GM19395 (cell line): ENCODE results near the gene C1orf35.
A peak's percentile ranks its signal among the peaks of the same experiment; 100 is the strongest.

ENCODE experiments used
- ATAC-seq: cut with Tn5 transposase; IDR thresholded peaks from one replicate; pipeline ENCODE4 v1.9.1; 2021; ENCODE audit warnings: mild to moderate bottlenecking, moderate library complexity; ENCODE audit not compliant: unreplicated experiment

Gene C1orf35

DNA sequence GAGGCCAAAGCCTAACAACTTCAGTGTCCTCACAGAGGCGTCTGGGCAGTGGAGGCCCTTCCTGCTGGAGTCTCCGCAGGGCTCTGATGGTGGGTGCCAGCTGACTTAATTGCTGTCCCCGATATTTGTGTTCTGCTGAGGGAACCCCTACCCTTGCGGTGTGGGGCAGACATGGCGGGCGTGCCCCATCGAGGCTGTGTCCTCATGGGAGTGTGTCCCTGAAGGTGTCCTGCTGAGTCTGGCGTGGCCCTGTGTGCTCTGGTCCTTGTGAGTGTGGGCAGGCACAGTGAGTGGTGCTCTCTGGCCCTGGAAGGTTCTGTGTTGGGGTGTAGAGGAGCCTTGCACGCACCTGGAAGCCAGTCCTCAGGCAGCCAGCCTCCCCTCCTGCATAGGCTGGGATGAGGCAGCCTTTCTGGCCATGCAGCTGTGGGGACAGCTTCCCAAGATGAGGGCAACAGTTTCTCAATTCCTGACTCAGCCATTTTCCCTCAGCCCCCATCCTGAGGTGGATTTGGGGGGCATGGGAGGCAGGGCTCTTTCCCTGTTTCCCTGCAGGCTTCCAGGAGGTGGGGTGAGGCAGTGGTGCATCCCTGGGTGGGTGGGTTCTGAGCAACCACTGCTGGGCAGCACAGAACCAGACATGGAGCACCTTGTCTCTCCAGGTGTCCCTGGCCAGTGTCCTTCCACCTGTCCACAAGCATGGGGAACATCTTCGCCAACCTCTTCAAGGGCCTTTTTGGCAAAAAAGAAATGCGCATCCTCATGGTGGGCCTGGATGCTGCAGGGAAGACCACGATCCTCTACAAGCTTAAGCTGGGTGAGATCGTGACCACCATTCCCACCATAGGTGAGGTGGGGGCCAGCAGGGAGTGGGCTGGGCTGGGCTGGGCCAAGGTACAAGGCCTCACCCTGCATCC is 6.5 kb downstream of the C1orf35 start:
- ATAC-seq: no peak

DNA sequence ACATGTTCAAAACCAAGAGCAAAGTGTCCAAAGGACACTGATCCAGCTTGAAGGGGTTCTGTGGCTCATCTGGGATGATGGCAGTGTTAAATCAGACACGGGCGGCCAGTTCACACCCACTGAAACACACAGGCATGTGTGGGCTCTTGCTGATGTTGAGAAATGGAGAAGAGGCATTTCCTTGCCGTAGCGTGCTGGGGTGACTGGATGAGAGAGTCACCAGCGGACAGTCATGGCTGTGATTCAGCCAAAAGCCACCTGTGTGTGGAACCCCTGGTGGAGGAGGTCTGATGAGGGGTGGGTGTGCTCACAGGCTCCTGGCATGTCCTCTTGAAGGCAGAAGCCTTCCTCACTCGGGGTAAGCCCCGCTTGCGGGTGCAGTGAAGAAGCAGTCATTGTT is 7.2 kb downstream of the C1orf35 start:
- no peak for ATAC-seq

DNA sequence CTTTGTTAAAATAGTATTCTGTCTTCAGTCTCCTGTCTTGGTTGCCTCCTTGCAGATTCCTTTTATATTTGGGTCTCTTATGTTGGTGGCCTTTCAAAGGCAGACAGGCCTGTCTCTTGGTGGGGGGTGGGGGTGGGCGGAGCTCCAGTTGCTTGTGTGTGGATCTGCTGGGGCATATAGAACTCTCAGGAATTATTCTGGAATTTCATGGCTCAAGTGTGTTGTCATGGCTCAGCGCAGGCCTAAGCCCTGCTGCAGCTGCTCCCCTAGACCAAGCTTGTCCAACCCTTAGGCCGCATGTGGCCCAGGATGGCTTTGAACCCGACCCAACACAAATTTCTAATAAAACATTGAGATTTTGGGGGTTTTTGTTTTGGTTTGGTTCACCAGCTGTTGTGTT is 8.0 kb downstream of the C1orf35 start:
- ATAC-seq: no peak

DNA sequence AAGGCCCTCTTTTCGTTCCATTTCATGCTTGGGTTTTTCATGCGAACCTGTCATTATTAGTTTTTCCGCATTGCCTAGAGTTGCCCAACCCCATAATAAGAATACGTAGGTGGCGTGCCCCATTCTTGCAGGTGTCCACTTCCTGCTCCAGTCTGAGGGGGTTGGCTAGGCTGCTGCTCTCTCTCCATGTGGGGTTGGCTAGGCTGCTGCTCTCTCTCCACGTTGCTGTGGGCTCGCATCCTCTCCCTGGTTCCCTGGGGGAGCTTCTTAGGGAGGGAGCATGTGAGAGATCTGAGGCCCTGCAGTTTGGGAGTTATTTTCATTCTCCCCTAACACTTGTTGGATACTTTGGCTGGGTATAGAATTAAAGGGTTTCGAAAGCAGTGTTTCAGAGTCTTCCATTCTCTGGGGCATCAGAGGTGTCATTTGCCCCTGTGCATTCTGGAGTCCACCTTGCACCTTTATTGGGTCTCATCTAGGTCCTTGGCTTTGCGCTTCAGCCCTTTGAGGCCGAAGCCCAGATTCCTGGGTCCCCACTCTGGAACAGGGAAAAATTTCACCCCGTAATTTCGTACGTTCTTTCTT is 8.6 kb downstream of the C1orf35 start:
- no peak for ATAC-seq

DNA sequence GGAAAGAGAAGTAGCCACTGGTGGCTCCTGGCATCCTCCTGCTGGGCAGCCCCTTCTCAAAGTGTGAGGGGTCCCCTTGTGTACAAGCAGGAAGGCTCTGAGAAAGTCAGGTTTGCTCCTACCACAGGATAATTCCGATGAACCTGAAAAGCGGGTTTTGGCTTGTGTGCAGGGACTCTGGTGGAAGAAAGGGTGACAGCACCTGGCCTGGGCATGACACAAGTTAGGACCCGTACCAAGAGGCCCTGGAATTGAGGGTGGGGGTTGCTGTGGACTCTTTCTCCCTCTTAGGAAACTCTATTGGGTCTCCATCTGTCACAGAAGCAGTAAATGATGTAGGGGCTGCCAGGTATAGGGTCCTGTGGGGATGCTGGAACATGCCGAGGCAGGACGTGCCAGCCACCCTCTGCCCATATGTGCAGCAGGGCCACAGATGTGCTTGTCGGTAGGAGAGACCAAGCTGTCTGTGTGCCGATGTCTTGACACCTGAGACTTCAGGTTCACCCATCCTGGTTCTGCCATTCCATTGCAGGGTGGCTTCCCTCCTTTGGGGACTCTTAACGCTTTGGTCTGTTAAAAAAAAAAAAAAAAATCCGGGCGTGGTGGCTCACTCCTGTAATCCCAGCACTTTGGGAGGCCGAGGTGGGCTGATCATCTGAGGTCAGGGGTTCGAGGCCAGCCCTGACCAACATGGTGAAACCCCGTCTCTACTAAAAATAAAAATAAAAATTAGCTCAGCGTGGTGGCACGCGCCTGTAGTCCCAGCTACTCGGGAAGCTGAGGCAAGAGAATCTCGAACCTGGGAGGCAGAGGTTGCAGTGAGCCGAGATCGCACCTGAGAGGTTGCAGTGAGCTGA is 9.8 kb downstream of the C1orf35 start:
- ATAC-seq: no peak

DNA sequence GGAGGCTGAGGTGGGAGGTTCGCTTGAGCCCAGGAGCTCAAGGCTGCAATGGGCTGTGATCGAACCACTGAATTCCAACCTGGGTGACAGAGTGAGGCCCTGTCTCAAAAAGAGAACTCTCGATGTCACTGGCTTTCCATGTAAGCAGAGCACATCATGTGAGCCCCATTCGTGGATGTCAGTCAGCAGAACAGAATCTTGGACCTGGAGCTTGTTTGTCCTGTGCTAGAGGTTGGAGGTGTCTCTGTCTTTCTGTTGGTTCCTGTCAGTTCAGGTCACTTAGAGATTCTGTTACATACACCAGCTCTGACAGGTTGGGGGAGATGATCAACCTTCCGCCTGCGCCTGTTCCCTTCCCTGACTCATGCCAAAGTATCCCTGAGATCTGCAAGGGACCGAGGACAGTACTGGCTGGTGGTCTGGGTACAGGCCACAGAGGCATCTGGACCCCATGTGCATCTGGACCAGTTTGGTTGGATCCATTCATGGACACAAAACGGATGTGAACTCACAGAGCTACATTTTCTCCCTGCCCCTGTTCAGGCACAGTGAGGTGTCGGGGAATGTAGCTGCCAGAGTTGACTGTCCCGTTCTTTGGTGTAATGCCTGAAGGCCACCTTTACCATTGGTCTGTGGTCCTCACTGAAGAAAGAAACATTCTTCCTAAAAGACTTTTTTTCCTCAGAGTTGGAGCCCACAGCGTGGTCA is 10.6 kb downstream of the C1orf35 start:
- no peak for ATAC-seq

DNA sequence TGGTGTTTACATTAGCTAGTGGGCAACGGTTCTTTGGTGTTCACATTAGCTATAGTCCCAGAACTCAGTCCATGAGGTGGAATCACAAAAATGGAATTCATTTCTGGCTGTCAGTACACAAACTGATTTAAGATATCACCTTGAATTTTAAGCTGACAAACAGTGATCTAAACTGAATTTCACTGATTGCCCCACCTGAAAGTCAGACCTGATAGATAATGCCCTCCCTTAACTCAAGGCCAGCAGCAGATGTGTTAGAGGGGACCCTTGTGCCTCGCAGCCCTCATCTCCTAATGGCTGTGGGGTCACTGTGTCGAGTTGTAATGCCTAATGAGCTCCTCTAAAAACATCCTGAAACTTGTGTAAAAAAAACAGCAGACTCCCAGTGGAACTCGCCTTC is 12.0 kb downstream of the C1orf35 start:
- no peak for ATAC-seq

DNA sequence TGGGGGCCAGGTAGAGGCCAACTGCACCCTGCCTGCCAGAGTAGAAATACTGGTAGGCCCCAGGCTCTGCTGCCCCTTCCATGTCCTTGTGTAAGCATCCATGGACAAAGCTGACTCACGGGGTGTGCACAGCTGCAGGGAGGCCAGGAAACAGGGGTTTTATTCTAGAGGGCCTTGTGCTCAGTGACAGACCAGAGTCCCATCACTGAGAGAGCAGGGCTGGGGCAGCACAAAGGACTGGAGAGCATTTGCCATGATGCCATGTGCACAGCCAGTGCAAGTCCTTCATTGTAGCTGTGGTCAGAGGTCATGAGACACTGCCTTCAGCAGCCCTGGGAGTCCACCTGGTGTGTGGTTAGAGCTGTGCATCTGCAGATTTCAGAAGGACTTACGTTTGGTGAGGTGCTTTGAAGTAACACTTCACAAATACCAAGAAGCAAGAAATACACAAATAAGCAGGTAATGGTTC is 12.5 kb downstream of the C1orf35 start:
- ATAC-seq: no peak

DNA sequence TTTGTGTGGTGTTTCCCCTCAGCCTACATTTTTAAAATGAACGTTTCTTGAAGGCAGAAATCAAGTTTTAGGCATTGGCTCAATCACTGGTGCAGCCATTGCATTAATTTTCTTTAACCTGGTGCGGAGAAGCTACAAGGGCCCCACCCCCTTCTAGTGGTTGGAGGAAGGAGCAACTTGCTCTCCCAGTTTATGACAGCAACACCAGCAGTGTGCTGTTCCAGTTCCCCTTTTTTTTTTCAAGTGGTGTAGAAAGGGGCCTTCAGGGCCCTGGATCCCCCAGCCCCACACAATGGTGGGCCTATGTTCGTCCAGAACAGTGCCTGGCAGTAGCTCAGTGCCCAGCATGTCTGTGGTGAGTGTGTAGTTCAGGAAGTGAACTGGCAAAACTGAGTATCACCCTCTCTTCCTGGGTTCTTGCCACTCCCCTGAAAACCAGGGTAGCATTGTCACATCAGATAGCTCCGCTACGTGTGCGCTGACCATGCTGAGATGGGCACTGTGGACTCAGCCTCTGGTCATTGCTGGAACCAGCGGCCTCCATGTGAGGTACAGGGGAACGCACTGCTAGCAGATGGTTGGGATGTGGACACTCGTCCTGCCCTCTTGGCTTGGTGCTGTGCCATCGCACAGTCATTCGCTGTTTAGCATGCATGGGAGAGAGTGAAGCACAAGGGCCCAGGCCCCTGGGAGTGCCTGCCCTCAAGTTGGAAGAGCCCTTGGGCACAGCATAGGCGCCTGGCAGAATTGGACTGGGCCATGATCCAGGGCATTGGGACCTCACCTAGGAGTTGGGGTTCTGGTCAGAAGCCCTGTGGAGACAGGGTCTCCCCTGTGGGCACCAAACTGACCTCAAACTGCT is 13.4 kb downstream of the C1orf35 start:
- peak; percentile 44 for ATAC-seq

DNA sequence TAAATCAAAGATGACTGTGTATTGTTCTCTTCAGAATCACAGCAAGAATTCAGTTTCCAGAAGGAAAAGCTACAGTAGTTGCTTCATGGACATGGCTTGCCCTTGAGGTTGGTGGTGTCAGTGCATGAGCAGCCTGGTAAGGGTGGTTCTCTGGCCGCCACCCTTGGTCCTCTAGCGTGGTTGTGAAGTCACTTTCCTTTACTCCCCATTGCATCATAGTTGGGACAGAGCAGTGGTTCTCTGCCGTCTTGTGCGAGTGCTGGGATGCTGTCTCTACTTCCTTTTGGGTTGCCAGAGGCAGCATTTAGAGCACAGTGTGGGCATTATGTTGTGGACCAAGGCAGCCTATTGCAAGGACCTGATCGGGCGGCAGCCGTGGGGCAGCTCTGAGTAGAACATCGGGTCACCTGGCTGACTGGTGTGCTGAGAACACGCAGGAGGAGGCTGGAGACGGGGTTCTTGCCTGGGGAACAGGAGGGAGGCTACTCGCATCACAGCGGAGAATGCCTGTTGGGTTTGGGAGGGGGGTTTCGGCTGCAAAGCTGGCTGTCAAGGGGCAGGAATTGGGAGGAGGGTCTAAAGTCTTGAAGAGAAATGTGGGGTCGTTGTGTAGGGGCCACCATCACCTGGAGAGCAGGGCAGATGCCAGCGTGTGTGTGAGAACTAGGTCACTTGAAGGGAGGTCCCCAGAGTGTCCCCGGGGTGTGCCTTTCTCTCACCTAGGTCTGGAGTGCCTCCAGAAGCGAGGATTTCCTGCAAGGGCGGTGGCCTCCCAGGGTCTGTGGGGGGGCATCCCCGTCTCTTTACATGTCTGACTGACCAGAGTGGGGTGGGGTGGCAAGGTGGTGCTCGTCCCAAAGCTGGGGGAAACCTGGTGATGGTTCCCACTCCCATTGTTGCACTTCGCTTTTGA is 14.3 kb downstream of the C1orf35 start:
- no peak for ATAC-seq

DNA sequence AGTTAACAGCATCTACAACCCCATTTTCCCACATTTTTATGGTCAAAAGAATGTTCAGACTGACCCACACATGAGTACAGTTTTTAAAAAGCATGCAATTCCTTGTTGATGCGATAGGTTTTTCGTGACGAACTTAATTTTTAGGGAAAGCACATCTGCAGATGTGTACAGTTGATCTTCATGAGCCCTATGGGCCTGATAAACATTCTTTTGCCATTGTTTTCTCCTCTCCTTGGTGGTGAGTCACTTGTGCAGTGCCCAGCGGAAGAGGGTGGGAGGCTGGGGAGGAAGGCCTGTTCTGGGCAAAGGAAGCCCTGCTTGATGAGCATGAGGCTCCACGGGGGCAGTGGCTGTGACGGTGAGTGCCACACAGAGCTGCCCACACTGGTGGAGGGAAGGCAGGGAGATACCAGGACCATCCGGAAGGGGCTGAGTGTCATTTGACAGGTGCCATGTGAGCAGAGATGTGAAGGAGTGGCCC is 15.3 kb downstream of the C1orf35 start:
- no peak for ATAC-seq

DNA sequence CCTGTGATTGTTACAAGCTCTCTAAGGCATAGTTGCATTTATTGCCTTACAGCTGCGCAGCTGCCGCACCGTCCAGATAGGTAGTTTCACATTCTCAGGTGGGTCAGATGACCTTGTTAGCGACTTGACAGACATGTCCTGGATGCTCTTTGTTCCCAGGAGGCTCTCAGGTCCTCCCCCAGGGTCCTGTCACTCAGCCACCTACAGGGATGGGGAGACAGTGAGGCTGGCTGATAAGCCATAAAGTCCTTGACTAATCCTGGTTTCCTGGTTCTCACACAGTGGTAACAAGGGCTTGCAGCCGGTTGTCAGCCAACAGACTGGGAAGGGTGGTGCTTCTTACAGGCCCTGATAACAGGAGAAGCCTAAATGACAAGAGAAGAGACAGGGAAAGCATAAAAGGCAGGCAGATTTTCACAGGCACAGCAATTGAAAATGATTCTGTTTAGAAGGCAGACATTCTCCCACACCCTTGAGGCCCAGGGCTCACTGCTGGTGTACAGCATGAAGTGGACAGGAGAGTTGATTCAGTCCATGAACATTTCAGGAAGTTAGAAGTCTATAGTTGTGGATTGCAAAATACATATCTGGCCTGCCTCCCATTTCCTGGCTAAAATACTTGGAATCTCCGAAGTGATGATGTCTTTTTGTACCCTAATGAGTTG is 17.7 kb downstream of the C1orf35 start:
- no peak for ATAC-seq

DNA sequence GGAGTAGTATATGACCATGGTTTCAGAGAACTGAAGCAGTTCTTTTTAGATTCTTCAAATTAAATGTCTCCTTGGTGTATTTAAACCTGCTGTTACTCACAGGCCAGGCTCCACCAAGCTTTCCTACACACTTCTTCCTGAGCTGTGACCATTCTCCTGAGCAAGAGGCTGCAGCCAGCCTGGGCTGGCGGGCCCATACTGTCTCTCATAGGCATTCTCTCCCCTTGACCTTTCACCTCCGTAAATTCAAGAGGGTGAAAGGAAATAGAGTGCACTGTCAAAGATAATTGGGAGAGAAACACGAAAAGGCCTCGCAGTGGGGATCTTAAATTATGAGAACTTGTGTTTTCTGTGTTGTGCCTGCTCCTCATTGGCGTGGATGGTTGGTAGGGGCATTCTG is 18.3 kb downstream of the C1orf35 start:
- ATAC-seq: no peak

DNA sequence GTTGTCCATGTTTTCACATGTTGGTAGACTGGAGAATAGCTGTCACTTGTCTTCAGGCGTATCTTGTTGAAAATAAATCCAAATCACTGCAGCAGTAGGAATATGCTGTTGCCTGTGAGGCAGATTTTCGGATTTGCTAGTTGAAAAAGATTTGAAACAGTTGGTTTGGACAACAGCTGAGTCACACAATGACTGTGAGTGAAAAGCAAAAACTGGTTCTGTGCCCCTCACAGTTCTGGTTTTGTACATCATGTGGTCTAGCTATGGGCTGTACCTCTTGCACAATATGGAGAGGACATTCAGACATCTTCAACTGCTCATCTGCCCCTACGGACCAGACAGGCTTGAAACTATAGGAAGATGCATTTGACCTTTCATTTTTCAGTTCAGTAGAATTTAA is 18.8 kb downstream of the C1orf35 start:
- no peak for ATAC-seq

DNA sequence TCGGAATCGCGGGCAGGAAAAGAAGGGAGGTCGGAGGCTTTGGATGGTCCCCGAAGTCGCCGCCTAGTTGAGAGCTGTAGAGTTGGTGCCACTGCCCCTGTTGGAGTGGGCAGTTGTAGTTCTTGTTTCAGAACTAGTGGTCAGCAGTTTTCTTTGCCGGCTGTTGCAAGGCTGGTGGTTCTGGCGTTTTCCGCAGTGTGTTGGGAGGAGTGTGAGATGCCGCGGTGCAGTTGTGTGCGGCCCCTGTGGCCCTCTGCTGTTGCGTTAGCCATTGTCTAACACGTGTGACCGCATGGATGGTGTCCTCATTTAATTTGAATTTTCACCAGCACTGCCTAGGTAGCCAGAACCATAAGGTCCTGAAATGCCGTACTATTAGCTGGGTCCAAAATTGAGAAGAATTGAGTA is 19.2 kb downstream of the C1orf35 start:
- ATAC-seq: no peak

DNA sequence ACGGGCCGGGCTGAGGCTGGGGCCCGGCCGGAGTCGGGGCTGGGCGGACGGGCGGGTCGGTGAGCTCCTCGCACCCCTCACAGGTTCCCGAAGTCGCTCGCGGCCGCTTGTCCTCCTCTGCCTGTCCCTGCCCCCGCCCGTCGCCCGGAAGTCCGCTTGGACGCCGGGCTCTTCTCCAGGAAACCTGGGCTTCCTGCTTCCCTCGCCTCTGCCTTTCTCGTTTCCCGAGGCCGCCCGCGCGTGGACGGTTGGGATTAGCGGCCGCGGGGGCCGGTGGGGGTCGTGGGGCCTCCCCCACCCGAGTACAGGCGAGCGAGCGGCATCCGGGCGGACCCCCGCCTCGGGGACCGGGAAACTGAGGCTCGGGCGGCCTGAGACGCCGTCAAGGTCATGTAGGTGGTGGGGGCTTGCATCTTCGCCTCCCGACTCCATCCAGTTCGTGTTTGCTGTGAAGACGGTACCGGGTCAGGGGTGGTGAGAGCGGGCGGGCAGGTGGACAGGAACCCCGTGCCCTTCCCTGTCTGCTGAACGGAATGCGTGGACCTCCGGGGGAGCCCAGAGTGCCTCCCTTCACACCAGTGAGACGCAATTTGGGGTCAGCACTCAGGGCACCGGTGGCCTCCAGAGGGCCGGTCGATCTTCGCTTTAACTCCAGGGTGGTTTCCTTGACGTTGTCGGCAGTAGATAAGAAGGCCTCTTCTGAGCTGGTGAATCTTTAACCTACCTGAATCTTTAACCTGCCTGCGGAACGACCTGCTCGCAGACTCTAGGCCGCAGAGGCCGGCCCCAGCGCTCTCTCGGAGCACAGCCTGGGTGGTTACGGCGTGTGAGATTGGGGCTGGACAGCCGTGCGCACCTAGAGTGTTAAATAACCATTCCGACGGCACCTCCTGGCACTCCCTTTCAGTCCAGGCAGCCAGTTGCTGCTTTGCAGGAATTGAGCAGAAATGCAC is 19.9 kb downstream of the C1orf35 start:
- peak; percentile 23 for ATAC-seq
